ENCODE results near the gene LRRC71.
A peak's percentile ranks its signal among the peaks of the same experiment; 100 is the strongest.

The LRRC71 gene

GRCh38 chr1:156920233-156921052 is at the start of gene LRRC71:
TSS of gene LRRC71 (plus strand) at chr1:156920632. CDS start at chr1:156920804, 172 bp downstream.
- peak; percentile 65 to 78 for DNase-seq (ENCODE audit: low read depth in 2 of 2)

DNA sequence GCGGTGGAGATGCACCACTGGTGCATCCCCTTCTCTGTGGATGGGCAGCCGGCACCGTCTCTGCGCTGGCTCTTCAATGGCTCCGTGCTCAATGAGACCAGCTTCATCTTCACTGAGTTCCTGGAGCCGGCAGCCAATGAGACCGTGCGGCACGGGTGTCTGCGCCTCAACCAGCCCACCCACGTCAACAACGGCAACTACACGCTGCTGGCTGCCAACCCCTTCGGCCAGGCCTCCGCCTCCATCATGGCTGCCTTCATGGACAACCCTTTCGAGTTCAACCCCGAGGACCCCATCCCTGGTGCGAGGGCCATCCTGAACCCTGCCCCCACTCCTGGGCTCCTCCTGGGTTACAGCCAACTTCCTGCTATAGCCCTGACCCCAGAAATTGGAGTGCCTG is 46.8 kb upstream of the LRRC71 start:
- no peak for DNase-seq (ENCODE audit: low read depth in 2 of 2)

DNA sequence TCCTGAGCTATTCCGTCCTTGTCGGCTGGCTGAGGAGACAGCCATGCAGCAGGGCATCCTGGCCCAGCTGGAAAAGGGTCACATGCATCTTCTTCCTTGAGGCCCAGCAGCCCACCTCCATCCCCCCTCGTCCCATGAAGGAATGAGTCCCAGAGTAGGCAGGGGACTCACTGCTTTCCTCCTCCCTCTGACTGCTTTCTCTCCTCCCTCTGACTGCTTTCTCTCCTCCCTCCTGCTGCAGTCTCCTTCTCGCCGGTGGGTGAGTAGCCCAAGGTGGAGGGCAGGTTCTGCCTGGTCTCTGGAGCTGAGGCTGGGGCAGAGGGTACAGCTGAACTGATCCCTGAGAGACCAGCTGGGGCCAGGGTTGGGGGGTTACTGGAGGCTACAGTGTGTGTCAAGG is 46.3 kb upstream of the LRRC71 start:
- no peak for DNase-seq (ENCODE audit: low read depth in 2 of 2)

- DNase-seq (ENCODE audit: low read depth in 2 of 2) = no peak
Measured at GRCh38 chr1:156874572-156875340, 45.7 kb upstream of the LRRC71 start.

GRCh38 chr1:156875341-156875615 is 45.2 kb upstream of the LRRC71 start:
- DNase-seq (ENCODE audit: low read depth in 2 of 2) = no peak

GRCh38 chr1:156876281-156876680 is 44.2 kb upstream of the LRRC71 start:
- no peak for DNase-seq (ENCODE audit: low read depth in 2 of 2)

DNA sequence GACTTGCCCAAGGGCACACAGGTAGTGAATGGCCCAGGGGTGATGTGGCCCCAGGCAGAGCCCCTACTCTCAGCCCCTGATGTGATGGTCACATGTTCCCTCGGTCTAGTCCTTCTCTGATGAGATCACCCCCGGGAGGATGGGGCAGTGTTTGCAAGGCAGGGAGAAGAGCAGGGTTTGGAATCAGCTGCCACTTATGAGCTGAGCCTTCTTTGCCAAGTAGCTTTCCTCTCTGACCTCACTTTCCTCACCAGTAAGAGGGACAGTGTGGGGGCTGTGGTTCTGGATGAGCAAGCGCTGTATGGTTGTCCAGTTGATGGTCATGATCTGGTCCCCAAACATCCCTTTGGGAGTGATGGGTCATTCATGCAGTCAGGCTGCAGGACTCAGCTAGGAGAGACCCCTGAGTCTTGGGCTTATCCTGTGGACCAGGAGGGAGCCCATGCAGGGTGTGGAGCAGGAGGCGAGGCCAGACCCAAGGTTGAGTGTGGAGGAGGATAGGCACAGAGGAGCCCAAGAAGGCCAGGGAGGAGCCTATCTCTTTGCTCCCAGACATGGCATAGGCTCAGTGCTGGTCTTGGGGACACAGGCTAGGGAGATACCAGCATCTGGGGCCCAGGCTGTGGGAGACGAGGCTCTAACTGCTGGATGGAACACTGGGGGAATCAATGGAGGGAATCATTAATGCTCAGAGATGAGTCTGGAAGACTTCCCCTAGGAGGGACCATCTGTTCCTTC is 42.8 kb upstream of the LRRC71 start:
- DNase-seq (ENCODE audit: low read depth in 2 of 2) = no peak

GRCh38 chr1:156879876-156880275 is 40.6 kb upstream of the LRRC71 start:
- DNase-seq (ENCODE audit: low read depth in 2 of 2) = no peak

DNA sequence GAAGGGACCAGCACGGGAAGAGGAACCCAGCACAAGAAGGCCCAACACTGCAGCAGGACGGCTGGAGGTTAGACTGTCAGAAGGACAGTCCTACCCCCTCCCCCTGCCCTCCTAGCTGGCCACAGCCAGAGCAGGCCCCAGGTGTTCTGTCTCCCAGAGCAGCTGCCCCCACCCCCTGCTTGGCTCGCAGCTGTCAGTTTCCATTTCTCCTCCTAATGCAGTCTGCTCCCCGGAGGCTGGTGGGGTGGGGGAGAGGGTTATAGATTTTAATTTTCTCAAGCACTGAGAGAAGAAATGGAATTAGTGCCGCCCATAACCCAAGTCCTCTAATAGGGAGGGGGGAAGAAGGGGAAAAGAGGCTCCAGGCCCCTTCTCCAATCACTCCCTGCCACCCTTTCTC is 40.0 kb upstream of the LRRC71 start:
- DNase-seq (ENCODE audit: low read depth in 2 of 2) = no peak

- DNase-seq (ENCODE audit: low read depth in 2 of 2) = no peak
Measured at GRCh38 chr1:156881101-156881500, 39.3 kb upstream of the LRRC71 start.

DNA sequence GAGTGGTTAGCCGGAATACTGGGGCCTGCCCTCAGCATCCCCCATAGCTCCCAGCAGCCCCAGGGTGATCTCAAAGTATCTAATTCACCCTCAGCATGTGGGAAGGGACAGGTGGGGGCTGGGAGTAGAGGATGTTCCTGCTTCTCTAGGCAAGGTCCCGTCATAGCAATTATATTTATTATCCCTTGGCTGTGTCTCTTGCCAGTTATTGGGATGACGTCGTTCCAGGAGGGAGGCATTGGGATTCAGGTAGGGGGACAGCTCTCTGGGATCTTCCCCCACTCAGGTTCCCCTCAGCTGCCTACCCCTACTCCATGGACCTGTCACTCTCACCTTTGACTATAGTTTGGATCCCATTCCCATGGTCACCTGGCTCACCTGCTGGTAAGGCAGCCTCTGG is 38.8 kb upstream of the LRRC71 start:
- no peak for DNase-seq (ENCODE audit: low read depth in 2 of 2)

DNA sequence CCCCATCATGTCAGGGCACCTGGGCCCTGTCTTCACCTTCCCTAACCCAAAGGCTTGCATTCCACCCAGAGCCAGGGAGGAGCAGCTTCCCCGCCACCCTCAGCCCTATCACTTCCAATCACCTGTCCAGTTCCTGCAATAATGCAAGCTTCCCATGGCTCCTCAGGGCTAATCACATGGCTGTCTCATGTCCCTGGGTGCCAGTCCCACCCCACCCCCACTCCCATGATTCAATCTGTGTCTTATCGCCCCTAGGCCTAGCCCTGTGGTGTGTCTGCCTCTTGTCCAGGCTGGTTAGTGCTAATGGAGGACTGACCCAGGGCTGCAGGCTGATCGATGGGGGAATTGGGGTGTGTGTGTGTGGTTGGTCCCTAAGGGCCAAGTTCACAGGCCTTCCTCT is 37.9 kb upstream of the LRRC71 start:
- no peak for DNase-seq (ENCODE audit: low read depth in 2 of 2)

DNA sequence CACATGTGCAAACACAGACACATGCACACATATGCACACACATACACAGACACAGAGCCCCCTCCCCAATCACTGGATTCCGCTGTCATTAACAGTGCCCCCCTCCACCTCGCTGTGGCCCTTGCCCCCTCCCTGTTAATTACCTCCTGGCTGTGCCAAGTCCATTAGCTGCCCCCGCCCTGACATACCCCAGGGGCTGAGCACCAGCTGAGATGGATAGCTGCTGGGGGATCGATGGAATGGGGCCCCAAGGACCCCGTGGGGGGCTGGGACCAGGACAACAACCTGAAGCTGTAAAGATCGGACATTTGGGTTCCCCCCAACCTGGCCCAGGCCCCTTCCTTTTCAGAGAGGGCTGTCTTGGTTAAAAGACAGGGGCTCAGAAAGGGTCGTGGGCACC is 36.5 kb upstream of the LRRC71 start:
- no peak for DNase-seq (ENCODE audit: low read depth in 2 of 2)

- no peak for DNase-seq (ENCODE audit: low read depth in 2 of 2)
Measured at GRCh38 chr1:156884560-156885184, 35.8 kb upstream of the LRRC71 start.

DNA sequence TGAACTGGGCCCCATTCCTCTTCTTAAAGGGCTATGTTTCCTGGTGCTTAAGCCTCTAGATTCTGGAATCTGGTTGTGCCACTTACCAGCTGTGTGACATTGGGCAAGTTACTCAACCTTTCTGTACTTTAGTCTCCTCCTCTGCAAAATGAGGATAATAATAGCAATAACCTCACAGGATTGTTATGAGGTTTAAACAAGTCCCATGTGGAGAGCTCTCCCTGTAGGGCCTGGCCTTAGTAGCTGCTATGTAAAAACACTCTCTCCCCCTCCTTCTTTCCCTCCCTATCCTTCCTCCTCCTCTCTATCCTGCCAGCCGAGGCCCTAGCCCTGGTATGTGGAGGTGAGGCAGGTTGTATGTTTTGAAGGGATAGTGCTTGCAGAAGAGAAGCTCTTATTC is 35.1 kb upstream of the LRRC71 start:
- DNase-seq (ENCODE audit: low read depth in 2 of 2) = no peak

- DNase-seq (ENCODE audit: low read depth in 2 of 2) = no peak
Measured at GRCh38 chr1:156885880-156886355, 34.5 kb upstream of the LRRC71 start.

- DNase-seq (ENCODE audit: low read depth in 2 of 2) = no peak
Measured at GRCh38 chr1:156886583-156887281, 33.7 kb upstream of the LRRC71 start.

GRCh38 chr1:156887317-156887716 is 33.1 kb upstream of the LRRC71 start:
- no peak for DNase-seq (ENCODE audit: low read depth in 2 of 2)

GRCh38 chr1:156887734-156888133 is 32.7 kb upstream of the LRRC71 start:
- DNase-seq (ENCODE audit: low read depth in 2 of 2) = no peak

DNA sequence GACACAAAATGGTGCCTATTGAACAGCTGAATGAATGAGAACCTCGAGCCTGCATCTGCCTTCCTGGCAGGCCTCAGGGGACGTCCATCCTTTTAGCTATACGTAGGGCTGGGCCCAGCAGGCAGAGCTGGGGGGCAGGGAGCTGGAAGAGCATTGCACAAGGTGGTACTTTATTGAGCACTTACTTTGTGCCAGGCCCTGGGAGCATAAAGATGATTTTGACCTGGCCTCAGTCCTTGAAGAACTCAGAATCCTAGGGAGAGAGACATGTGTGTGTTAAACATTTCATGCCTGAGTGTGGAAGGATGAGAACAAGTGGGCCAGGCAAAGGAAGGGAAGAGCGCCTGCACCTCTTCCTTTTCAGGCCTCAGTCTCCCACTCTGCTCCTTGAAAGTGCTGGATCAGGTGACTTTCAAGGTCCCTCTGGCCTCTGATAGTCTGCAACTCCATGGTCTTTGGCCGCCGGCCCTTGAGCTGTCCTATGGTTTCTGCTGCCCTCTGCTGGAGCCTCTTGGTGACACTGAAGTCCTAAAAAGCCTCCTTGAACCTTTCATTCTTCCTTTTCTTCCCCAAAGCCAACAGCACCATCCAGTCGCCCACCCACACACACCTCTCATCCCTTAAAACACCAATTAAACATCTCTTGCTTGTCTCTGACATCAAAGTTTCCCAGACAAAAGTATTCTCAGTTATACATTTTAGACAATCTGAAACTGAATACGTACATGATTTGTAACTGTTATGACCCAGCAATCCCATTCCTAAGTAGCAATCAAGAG is 30.4 kb upstream of the LRRC71 start:
- peak; percentile 49 to 60 for DNase-seq (ENCODE audit: low read depth in 2 of 2)
